Measurements from ENCODE around the gene PLXND1.
A peak's percentile ranks its signal among the peaks of the same experiment; 100 is the strongest.
"Not testable (repeated sequence)": the region's sequence is repeated elsewhere in the genome, so short reads cannot be mapped to it uniquely, and the experiment has no call there.

PLXND1 gene, protein sequence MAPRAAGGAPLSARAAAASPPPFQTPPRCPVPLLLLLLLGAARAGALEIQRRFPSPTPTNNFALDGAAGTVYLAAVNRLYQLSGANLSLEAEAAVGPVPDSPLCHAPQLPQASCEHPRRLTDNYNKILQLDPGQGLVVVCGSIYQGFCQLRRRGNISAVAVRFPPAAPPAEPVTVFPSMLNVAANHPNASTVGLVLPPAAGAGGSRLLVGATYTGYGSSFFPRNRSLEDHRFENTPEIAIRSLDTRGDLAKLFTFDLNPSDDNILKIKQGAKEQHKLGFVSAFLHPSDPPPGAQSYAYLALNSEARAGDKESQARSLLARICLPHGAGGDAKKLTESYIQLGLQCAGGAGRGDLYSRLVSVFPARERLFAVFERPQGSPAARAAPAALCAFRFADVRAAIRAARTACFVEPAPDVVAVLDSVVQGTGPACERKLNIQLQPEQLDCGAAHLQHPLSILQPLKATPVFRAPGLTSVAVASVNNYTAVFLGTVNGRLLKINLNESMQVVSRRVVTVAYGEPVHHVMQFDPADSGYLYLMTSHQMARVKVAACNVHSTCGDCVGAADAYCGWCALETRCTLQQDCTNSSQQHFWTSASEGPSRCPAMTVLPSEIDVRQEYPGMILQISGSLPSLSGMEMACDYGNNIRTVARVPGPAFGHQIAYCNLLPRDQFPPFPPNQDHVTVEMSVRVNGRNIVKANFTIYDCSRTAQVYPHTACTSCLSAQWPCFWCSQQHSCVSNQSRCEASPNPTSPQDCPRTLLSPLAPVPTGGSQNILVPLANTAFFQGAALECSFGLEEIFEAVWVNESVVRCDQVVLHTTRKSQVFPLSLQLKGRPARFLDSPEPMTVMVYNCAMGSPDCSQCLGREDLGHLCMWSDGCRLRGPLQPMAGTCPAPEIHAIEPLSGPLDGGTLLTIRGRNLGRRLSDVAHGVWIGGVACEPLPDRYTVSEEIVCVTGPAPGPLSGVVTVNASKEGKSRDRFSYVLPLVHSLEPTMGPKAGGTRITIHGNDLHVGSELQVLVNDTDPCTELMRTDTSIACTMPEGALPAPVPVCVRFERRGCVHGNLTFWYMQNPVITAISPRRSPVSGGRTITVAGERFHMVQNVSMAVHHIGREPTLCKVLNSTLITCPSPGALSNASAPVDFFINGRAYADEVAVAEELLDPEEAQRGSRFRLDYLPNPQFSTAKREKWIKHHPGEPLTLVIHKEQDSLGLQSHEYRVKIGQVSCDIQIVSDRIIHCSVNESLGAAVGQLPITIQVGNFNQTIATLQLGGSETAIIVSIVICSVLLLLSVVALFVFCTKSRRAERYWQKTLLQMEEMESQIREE (N-terminal part only)

DNA sequence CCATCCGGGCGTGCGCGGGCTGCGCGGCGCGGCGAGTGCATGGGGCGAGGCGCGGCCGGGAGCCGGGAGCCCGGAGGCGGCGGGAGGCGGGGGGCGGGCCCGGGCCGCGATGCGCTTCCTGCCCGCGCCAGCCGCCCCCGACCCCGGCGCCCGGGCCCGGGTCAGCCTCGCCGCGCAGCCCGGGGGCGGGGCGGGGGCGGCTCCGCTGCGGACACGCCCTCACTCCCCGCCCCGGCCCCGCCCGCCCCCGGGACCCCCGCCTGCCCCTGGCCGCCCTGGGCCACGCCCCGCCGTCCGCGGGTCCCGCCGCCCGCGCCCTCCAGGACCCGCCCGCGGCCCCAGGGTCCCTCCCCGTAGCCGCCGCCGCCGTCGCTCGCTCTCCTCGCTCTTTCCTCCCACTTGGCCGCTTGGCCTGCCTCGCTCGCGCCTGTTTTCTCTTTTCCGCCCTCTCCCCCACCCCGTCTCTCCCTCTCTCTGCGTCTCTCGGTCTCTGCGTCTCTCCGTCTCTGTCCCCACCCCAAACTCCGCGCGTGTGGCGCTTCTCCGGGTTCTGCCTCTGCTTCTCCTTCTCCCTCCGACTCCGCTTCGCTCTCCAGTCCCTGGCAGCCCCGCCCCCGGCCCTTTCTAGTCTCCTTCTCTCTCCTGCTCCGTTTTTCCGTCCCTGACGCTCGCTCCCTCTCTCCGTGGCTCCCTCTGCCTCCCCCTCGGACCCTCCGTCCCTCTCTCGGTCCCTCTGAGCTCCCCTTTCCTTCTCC is at the start of gene PLXND1:
Gene PLXND1 (minus strand): TSS at position 41 of the 755 bp plus-strand sequence. CDS start 37 bp downstream, at position 4.
- peak; percentile 55 for DNase-seq (ENCODE audit: low spot score)

GRCh38 chr3:129655291-129655700 is 48.8 kb upstream of the PLXND1 start:
- DNase-seq (ENCODE audit: low spot score) = no peak

DNA sequence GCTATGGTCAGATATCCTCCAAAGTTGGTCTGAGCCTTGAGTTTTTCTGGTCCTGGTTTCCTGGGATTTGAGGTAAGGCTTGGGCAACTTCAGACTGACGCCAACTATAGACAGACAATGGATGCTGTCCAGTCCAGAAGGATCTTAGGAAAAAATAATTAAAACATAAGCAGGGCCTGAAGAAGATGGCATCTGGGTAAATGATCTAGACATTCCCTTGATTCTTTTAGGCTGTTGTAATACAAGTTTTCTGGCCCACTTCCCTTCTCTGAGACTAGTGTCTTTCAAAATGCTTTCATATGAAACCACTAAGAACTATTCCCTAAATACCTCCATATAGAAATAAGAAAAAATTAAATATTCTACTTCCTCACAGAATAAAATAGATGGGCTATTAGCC is 47.7 kb upstream of the PLXND1 start:
- no peak for DNase-seq (ENCODE audit: low spot score)

DNA sequence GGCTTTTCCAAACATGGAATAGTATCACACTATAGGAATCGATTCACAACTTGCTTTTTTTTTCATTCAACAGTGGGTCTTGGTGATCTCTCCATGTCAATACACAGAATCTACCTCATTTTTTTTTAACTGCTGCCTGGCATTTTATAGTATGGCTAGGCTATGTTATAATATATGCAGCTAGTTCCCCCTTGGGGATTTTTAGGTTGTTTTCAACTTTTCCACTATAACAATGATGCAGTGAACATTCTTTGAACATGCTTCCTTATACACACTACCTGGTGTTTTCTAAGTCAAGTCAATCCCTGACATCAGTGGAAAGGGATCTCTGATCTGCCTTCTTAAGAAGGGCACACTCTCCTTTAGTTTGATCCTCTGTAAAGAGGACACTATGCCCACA is 46.5 kb upstream of the PLXND1 start:
- no peak for DNase-seq (ENCODE audit: low spot score)

- no peak for DNase-seq (ENCODE audit: low spot score)
Observed at GRCh38 chr3:129651435-129652202, 45.1 kb upstream of the PLXND1 start.

DNA sequence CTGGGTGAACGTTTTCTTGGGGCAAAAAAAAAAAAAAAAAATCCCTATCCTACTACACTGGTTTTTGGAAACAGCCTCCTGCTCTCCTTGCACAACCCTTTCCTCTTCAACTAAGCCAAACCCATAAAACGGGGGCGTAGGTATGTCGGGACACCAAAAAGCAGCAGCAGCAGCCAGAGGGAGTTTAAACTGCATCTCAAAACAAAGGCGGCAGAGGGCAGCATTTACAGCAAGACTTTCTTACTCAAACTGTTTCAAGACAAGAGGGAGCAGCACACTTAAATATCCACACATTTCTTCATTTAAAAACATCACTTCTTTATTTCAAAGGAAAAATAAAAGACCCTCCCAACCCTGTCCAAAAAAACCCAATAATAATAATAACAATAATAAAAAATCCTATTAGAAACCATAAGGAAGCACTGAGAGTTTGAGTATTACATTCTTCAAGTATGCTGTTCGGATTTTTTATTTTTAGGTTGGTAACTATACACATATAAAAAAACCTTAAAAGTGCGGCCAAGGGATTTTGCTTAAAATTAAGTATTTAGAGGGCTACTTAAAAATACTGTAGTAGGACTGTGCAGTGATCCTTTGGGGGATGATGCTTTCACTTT is 43.9 kb upstream of the PLXND1 start:
- peak; percentile 83 for DNase-seq (ENCODE audit: low spot score)

- DNase-seq (ENCODE audit: low spot score) = no peak
Observed at GRCh38 chr3:129648391-129648790, 41.9 kb upstream of the PLXND1 start.

GRCh38 chr3:129645286-129645685 is 38.8 kb upstream of the PLXND1 start:
- no peak for DNase-seq (ENCODE audit: low spot score)

- DNase-seq (ENCODE audit: low spot score) = no peak
Observed at GRCh38 chr3:129644836-129645235, 38.4 kb upstream of the PLXND1 start.

DNA sequence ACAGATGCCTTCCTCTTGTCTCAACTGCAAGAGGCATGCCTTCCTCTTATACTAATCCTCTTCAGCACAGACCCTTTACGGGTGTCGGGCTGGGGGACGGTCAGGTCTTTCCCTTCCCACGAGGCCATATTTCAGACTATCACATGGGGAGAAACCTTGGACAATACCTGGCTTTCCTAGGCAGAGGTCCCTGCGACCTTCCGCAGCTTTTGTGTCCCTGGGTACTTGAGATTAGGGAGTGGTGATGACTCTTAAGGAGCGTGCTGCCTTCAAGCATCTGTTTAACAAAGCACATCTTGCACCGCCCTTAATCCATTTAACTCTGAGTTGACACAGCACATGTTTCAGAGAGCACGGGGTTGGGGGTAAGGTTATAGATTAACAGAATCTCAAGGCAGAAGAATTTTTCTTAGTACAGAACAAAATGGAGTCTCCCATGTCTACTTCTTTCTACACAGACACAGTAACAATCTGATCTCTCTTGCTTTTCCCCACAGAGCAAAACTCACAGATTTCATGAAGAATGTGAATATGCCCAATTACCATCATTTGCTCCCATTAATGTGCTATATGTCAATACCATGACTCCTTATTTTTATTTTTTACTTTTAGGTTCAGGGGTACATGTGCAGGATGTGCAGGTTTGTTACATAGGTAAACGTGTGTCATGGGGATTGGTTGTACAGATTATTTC is 35.2 kb upstream of the PLXND1 start:
- DNase-seq (ENCODE audit: low spot score) = not testable (repeated sequence)

GRCh38 chr3:129640985-129641384 is 34.5 kb upstream of the PLXND1 start:
- not testable (repeated sequence) for DNase-seq (ENCODE audit: low spot score)

DNA sequence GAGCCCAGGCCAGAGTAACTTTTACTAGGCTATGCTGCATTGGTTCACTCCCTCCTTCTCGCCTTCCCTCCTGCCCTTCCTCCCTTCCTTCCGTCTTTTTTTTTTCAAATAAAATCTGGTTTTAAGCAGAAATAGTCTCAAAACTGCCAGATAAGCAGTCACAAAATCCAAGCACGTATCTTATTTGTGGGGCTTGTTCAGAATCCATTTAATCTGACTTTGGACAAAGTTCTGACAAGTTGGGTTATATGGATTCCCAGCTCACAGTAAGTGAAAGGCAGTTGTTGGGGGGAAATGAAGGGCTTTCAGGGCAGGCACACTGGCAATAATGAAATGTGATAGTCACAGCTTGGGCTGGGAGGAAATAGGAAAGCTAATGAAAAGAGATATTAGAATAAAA is 32.0 kb upstream of the PLXND1 start:
- DNase-seq (ENCODE audit: low spot score) = no peak

DNA sequence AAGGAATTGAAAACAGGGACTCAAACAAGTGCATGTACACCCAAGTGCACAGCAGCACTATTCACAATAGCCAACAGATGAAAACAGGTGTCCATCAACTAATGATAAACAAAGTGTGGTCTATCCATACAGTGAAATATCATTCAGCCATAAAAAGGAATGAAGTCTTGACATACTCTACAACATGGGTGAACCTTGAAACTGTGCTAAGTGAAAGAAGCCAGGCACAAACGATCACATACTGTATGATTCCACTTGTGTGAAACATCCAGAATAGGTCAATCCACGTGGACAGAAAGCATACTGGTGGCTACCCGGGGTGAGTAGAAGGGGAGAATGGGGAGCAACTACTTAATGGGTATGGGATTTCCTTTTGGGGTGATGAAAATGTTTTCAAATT is 29.6 kb upstream of the PLXND1 start:
- DNase-seq (ENCODE audit: low spot score) = no peak

- no peak for DNase-seq (ENCODE audit: low spot score)
Observed at GRCh38 chr3:129635656-129636055, 29.2 kb upstream of the PLXND1 start.

DNA sequence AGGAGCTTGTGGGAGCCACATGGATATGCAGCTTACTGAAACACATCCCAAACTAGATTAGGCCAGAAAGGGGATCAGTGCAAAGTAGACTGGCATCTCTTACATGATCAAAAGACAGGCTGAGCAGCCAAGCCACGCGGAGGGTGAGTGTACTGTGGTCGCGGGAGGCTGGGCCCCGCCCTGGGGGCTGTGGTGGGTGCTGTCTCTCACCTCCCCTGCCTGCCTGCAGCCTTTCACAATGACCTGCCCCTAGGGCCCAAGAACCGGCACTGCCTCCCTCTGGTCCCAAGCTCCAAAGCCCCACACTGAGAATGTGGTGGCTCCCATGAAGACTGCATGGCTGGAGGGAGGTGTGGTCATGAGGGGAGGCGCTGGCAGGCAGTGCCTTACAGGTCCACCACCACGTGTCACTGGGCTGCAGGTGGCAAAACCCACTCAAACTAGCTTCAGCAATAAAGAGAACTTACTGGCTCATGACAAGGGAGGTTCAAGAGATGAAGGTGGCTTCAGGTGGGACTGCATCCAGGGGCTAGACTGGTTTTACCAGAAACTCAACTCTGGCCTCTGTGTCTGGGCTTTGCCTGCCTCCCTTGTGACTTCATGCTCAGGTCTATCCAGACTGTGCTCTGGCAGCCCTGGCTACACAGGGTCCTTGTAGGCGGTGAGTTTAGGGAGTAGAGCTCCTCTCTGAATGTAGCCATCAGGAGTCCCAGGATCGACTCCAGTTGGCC is 27.4 kb upstream of the PLXND1 start:
- DNase-seq (ENCODE audit: low spot score) = no peak

DNA sequence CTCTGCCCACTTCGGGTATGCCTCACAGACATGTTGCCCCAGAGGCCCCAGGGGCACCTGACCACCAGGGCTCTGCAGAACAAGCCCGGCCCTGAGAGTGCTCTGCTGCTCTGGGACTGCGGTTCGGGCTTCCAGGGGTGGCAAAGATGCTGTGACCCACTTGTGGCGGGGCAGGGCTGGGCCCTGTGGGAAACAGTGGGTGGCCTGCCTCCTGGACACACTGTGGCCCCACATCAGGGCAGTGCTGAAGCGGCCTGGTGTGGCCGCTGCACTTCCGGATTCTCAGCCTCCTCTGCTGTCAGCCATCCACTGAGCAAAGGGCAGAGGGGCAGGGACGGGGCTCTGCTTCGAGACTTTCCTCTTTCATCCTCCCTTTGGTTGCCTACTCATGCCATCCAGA is 26.5 kb upstream of the PLXND1 start:
- DNase-seq (ENCODE audit: low spot score) = no peak

DNA sequence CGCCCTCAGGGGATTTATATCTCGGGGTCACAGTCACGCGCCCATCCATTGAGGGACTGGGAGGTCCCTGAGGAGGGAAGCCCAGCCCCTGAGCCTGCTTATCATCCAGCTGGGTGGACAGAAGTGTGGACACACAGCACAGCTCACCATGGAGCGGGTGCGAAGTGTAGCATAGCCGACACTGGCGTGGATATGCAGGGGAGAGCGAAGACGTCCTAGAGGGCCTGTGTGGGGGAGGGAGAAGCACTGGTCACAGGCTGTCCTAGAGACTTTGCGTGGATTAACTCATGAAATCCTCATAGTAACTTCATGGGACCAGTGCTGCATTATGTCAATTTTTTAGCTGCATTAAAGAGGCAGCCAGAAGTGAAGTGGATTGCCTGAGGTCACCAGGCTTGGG is 26.1 kb upstream of the PLXND1 start:
- DNase-seq (ENCODE audit: low spot score) = no peak

- DNase-seq (ENCODE audit: low spot score) = no peak
Observed at GRCh38 chr3:129632056-129632455, 25.6 kb upstream of the PLXND1 start.

- DNase-seq (ENCODE audit: low spot score) = no peak
Observed at GRCh38 chr3:129629011-129629410, 22.5 kb upstream of the PLXND1 start.

Data from NAMALWA (cell line).